Activated effector memory CD4-positive, alpha-beta T cell treated with Interleukin-2 at 50 U/mL for 16 hours (primary cell): ENCODE data around the gene LIPT2.
"Not testable (repeated sequence)": the region's sequence is repeated elsewhere in the genome, so short reads cannot be mapped to it uniquely, and the experiment has no call there.

ENCODE experiments used
- DNase-seq: peaks from one replicate; pipeline ENCODE4 v3.0.0-alpha.2; 2020

The LIPT2 gene

DNA sequence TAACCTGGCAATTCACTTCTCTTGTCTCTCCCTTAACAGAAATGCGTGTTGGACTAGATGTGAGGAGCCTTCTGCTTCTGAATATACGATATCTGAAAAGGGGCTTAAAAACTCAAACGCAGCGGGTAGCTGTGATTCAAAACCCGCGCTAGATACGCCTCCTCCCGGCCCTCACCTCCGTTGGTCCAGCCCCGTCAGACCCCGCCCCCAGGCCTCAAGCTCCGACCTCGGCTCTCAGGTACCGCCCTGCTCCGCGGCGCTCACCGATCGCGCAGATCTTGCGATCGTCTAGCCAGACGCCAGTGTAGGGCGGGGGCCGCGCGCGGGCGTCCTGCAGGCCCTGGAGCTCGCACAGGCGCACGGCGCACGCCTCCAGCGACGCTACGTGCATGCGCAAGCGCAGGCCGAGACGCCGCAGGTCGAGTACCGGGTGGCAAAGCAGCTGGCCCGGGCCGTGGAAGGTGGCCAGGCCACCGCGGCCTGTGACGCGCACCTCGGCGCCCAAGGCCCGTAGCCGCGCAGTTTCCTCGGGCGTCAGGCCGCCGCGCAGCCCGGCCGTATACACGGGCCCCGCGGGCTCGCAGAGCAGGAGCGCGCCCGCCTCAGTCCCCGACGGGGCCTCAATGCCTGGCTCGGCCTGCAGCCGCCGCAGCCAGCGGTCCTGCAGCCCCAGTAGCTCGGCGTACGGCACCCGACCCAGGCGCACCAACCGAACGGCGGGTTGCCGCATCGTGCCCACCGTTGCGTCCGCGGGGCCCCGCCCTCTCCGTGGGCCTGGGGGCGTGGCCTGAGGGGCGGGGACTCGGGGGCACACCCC lies at the start of gene LIPT2:
LIPT2 (minus strand) TSS at position 751 of the 817 bp plus-strand sequence; CDS start at position 730, 21 bp downstream.
- DNase-seq: peak; percentile 97

DNA sequence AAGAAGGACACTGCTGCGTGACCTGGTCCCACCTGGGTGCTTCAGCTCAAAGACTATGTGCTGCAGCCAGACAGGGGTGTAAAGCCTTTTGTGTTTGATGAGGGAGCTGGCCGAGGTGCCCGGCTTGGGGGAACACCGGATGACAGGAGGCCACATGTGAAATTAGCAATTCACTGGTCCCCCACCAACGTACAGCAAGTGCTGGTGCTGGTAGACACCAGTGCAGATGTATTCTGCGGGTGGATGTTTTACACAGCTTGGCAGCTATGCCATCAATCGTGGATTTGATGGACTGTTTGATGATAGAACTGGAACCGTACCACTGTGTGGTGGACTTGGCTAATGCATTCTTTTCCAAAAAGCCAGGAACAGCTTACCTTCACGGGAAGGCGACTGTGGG lies 47.9 kb upstream of the LIPT2 start:
- DNase-seq: no peak

DNA sequence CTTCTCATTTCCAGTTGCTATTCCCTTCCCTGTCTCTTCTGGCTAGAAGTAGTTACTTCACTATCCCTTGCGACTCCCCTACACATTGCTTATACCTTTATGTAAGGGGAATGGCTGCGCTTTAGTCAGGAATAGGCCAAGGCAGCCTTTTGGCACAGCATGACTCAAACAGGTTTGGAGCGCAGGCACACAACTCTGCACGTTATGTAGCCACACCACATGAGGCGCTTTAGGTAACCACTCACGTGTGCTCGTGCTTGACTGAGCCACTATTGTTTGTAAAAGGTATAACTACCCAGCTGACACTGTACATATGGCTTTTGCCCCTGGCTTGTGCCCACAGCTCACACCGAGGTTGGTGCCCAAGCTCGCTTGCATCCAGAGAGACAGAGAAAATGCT lies 46.7 kb upstream of the LIPT2 start:
- no peak for DNase-seq

DNA sequence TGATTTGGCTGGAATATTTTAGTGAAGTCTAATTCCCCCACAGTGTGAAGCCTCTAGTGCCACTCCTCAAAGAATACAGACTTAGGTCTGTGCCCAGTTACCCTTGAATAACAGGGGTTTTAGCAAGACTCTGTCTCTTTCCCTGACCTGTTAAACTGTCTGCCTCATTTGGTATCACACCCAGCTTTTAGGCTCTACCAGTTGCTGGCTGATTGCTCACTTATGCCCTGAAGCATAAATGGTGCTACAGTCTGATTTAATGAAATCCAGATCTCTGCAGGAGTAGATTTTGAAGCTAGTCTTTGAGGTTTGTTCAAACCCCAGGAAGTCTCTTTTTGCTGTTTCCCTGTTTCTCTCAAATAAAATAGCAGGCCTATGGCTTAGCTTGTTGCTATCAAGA lies 45.2 kb upstream of the LIPT2 start:
- DNase-seq: no peak

DNA sequence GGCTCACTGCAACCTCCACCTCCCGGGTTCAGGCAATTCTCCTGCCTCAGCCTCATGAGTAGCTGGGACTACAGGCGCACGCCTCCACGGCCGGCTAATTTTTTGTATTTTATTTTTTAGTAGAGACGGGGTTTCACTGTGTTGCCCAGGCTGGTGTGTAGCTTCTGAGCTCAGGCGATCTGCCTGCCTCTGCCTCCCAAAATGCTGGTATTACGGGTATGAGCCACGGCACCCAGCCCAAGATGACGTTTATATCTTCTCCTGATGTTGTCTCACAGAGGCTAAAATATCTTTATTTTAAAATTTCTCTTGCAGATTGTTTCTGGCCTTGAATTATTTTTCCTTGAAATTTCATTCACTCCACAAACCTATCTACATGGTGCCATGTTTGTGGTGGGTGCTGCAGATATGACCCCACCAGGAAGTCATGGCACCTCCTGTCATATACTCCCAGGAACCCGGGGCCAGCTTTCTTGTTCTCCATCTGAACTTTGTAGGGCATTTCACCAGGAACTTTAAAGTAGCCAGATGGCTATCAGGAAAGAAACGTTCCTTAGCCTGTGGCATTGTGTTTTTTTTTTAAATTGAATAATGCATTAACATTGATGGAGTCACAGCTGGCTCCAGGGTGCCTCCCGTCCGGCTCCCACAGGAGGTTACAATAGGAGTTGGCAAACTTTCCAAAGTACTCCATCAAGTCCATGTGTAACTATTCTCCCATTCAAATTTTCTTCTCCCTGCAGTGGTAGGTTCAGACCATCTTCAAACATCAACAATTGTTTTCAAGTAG lies 42.0 kb upstream of the LIPT2 start:
- no peak for DNase-seq

DNA sequence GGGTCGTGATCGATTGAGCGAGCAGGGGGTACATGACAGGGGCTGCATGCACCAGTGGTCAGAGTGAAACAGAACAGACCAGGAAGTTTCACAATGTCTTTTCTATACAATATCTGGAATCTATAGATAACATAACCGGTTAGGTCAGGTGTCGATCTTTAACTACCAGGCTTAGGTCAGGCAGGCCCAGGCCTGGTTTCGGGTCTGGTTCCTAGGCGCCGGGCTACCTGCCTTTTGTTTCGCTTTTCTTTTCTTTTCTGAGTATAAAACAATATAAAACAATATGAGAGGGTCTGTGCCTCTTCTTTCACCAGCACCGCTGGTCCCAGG lies 41.4 kb upstream of the LIPT2 start:
- not testable (repeated sequence) for DNase-seq

DNA sequence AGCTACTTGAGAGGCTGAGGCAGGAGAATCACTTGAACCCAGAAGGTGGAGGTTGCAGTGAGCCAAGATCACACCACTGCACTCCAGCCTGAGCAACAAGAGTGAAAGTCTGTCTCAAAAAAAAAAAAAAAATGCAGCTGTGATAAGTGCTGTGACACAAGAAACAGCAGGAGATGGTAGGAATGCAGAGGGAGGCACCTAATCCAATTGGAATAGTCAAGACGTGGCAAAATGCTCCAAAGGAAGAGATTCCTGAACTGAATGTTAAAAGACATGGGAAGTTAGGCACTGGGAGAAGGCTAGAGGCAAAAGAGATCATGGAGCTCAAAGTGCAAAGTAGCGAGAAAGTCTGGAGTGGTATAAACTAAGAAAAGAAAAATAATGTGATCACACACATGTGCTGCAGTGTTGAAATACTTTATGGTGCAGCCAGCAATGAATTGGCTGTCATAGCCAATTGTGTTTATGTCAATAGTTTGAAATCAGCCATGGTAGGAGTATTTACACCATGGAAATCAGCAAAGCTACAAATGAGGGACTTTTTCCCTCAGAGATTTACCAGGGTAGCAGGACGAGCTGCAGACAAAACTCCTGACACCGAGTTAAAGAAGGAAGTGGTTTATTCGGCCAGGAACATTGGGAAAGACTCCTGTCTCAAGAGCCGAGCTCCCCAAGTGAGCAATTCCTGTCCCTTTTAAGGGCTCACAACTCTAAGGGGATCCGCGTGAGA lies 40.9 kb upstream of the LIPT2 start:
- DNase-seq: no peak

DNA sequence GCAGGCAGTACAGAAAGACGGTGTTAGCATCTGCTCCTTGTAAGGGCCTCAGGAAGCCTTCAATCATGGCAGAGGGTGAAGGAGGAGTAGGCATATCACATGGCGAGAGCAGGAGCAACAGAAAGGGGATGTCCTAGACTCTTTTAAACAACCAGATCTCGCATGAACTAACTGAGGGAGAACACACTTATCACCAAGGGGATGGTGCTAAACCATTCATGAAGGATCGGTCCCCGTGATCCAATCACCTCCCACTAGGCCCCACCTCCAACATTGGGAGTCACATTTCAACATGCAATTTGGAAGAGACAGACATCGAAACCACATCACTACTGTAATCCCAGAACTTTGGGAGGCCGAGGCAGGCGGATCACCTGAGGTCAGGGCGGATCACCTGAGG lies 39.9 kb upstream of the LIPT2 start:
- DNase-seq: no peak

DNA sequence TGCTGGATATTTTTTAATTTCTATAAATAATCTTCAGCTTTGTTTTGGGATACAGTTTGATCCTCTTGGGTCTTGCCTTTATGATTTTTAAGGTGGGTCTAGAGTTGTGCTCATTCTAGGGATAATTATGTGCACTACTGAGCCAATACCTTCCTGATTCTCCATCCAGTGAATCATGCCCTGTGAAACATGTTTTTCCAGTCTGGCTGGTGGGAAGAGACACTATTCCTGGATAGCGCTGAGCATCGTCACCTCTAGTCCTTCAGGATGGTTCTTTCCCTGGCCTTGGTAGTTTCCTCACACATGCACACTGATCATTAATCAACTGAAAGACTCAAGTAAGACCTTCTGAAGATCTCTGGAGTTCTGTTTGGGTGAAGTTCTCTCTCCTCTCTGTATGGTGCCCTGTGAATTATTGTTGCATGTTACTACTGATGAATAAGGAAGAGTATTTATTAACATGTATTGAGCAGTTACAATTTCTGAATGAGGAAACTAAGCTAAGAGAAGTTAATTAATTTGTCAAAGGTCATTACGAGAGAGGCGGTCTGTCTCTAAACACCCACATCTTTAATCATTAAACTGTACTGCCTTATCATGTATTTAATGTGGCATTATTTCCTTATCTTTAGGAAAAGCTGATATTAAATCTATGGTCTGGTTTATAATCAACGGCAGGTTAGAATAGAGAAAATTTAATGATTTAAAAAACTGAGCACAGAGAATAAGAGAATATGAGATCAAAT lies 39.1 kb upstream of the LIPT2 start:
- DNase-seq: no peak

DNA sequence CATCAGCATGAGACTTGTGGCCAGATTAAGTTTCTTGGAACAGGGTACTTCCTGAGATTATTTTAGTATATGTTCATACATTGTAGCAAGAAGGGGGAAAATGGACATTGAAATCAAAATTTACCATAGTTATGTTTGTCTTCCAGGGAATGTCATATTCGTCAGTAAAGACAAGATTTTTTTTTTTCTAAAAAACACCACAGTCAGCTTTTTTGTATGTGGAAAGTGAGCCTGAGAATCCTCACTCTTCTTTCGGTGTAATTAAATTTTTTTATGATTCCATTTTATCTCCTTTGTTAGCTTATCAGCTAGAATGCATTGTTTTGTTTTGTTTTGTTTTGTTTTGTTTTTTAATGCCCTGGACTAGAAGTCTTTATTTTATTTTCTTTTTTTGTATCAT lies 31.5 kb upstream of the LIPT2 start:
- no peak for DNase-seq

DNA sequence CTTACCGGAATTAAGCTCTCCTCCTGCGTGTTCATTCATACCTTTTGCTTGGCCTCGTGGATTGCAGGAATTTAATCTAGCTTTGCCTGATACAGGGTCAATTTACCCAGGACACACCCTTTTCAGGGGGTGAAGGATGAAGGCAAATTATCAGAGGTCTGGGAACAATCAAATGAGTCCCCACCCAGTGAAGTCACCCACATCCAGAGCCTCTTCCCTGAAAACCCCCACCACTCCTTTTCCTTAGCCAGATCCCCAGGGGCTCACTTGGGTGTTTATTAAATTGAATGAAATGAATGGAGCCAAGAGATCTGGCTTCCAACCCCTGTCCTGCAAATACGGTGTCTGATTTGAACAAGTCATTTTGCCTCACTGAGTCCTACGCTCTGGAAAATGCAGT lies 31.0 kb upstream of the LIPT2 start:
- DNase-seq: no peak

DNA sequence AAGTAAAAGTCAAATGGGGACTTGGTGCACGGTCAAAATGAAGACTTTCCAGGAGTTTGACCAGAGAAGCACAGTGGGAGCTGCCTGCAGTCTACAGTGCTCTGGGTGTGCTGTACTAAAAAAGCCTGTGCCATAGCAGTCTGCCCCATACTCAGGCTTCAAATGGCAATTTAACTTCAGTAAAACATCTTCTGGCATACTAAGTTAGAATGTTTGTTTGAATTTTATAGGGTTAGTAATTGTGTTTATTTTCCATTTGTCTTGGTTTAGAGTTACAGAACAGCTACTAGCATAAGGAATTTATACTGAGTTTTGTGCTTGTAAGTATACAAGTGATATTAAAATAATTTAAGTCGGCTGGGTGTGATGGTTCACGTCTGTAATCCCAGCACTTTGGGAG lies 29.3 kb upstream of the LIPT2 start:
- no peak for DNase-seq

DNA sequence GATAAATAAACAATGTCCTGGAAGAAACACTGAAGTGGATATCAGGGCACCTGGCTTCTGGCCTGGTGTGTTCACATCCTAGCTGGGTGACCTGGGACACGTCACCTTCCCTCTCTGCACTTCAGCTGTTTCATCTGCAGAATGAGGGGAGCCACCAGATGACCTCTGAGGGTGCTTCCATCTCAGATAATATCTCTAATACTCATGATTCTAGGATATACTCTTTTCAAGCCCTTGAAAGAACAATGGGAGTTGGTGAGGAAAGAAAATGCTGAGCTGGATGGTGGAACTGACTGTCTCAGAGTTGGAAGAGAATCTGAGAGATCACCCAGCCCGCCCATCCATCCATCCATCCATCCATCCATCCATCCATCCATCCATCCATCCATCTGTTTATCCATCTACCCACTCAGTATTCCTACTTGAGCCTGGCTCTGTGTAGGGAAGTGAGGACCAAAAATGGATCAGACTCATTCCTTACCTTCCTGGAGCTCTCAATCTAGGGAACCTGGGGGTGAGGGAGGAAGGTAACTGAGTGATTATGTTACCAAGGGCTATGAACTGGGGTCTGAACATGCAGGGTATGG lies 28.2 kb upstream of the LIPT2 start:
- DNase-seq: no peak

DNA sequence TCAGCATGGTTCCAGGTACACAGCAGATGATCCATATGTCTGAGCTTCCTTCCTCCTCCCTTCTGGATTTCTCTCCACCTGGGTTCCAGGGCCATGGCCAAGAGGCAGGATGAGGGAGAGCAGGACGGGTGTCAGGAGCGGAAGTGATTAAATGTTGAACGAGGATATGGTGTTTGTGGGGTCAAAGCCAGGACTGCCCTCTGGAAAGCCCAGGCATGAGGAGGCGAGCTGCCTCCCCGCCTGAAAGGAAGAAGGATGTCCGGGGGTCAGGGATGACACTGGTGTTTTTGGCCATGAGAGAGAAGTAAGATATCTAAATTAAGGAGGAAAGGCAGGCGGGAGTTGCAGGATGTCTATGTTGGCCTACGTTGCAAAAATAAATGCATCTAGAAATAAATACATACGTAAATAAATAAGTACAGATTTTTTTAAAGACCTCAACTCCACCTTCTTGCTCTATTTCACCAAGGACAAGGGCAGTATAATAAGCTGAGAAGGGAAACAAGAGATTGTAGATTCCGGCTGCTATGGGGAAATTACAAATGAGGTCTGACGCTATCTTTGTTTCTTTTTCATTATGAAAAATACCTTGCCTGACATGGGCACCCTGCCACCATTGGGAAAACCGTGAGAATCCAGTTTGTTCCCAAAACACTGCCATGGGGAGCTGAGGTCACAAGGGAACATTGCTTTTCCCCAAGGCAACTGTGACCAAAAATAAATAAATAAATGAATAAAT lies 27.6 kb upstream of the LIPT2 start:
- DNase-seq: no peak

DNA sequence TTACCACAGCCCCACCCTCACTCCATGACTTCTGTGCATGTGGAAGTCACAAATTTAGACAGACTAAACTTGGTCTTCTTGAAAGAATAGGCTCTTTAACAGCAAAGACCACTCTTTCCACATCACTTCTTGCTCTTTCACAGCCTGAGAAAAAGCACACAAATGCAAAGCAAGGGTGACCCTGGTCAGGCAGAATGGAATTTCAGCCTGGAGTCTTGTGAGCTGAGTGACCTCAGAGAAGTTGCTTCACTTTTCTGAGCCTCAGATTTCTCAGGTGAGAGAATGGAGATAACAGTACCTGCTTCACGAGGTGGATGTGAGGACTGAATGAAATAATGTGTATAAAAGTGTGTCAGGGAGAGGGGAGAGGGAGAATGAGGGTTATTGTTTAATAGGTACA lies 26.8 kb upstream of the LIPT2 start:
- DNase-seq: no peak

DNA sequence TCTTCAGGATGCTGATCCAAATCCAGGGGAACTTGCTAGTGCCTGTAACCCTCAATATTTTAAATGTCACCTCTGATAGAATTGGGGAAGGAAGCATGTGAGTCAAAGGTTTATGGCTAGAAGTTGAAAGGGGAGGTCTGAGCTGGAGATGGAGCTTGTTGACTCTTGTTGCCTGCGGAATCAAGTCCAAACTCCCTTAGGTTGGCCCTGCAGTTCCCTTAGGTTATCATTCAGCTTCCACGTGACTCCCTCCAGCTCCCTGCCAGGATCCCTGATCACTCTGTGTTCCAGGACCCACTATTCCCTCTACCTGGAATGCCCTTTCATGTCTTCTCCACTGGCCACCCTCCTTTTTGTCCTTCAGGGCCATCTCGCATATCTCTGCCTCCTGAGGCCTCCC lies 26.2 kb upstream of the LIPT2 start:
- no peak for DNase-seq

DNA sequence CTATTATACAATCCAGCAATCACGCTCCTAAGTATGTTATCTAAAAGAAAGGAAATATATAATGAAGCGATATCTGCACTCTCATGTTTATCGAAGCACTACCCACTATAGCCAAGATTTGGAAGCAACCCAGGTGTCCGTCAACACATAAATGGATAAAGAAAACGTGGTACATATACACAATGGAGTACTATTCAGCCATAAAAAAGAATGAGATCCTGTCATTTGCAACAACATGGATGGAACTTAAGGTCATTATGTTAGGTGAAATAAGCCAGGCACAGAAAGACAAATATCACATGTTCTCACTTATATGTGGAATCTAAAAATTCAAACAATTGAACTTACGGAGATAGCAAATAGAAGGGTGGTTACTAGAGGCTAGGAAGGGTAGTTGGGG lies 24.1 kb upstream of the LIPT2 start:
- not testable (repeated sequence) for DNase-seq

DNA sequence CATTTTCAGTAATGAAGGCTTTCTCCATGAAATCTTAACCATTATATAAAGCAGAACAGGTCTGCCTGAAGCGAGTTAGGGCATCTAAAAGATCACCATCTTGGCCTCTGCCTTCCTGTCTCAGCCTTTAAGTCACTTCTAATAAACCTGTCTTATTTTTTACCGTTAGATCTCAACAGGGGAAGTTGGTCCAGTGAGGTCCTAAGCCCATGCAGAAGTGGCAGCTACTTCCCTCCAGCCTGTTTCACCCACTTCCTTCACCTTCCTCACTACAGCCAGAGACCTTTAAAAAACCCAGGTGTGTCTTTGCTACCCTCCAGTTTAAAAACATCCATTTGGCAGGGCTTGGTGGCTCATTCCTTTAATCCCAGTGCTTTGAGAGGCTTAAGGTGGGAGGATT lies 14.1 kb upstream of the LIPT2 start:
- no peak for DNase-seq

DNA sequence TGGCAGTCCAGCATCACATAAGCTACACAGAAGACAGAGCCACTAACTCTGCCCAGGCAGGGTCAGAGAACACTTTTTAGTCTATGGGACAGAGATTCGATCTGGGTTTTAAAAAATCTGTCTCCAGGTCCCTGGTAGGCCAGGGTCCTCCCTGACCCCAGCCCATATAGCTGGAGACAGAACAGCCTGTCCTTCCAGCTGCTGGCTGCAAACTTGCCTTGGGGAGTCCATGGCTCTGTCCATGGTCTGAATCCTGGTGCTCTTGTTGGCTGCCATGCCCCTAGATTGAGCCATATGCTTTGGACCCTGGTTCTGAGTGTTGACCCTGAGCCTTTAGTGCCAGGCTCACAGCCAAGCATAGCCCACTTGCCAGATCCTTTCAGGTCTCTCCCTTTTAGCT lies 13.3 kb upstream of the LIPT2 start:
- no peak for DNase-seq

DNA sequence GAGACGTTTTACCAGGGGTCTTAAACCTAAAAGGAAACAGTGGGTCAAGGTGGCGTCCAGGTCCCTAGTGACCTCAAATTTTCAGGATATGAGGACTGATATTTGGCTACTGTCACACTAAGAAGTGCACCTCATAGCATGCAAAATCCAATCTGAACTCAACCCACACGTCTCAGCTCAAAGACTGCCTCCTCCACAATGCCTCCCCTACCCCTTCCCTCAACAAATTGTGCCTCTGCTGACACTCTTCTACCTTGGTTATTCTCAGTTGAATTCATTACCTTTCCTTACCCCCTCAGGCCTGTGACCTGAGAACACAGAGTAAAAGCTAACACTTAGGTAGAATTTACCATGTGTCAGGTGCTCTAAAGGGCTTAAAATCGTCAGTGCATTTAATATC lies 12.4 kb upstream of the LIPT2 start:
- no peak for DNase-seq

DNA sequence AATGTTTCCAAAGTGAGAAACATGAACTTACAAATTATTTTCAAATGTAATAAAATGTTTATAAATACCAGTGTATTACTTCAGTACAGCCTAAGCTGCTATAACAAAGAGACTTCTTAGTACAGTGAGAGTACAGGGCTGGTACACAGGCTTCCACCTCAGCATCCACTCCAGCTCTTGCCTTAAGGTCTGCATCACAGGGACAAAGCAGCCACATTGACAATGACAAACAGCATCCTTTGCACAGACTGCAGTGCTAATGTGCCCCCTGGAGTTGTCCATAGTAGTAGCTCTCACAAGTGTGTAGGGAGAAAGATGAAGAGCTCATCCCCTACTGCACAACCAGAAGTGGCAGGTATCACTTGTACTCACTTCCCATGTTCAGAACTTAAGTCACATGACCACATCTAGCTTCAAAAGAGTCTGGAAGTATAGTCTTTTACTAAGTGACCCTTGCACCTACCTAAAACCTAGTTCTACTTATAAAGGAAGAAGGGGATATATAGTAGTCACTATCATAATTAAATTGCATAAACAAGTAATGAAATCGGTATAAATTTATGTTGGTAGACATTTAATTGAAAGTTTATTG lies 10.7 kb upstream of the LIPT2 start:
- no peak for DNase-seq

DNA sequence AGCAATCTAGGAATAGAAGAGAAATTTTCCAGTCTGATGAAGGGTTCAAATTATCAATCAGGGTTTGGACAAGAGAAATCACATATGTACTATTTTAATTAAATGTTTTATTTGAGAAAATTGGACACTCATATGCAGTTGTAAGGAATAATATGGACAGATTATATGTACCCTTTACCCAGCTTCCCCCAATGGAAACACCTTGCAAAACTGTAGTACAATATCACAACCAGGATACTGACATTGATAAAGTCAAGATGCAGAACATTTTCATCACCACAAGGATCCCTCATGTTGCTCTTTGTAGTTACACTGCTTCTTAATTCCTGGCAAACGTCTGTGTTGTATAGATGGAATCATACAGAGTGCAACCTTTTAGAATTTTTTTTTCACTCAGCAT lies 1.4 kb upstream of the LIPT2 start:
- DNase-seq: no peak
